ENCODE data around the gene PHYKPL.

PHYKPL gene

DNA sequence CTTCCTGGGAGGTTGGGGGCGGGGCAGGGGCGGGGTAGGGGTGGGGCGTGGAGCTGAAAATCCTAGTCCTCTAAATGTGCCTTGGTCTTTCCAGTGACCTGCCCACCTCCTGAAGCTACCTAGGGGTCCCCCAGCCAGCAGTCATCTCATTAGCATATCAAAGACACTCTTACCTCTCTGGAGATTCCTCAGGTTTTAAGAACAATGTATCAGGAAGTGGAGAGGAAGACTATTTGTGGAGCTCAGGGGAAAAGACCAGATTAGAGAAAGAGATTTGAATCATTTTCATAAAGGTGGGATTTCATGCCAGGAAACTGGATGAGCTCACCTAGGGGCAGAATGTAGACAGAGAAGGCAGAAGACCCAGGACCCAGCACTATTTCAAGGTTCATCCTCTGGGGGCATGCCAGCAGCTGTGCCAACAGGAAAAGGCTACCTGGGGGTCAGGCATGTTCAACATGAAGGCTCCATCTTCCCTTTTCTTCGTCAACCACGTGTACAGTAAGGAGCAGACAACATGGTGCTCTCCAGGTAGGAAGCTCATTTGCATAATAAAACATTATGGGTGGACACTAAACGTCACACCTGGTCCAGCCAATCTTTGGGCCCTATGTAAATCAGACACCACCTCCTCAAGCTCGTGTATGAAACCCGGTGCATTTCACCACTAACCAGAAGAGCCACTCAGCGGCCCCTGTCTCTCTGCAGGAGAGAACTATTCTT lies 52.3 kb downstream of the PHYKPL start:
- DNase-seq = no peak

DNA sequence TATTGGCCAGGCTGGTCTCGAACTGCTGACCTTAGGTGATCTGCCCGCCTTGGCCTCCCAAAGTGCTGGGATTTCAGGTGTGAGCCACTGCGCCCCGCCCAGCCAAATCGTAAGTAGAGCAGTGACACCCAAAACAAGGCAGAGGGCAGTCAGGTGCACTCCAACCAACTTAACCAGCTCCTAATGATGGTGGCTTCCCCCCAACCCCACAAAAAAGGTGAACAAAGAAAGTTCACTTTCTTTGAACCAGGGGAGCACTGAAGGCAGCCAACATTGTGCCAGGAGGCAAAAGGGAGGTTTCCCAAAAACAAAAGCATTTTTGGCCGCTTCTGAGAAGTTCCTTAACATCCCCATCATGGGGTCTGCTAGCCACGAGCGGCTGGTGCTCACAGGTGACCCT lies 55.0 kb downstream of the PHYKPL start:
- no peak for DNase-seq

DNA sequence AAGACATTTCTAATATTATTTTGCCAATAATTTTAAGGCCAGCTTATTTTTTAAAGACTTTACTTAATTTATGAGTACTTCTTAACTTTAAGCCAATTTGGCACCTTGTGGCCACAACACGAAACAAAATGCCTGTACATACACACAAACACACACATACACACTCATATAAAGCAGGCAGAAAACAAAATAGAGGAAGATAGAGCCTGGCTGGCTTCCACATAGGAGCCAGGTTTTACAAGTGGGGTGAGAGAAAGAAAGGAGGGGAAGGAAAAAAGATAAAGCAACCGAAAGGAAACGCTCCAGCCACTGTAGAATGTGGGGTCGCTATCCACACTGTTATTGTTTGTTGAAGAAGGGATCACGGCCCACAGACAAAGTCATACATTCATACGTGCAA lies 55.8 kb downstream of the PHYKPL start:
- no peak for DNase-seq

DNA sequence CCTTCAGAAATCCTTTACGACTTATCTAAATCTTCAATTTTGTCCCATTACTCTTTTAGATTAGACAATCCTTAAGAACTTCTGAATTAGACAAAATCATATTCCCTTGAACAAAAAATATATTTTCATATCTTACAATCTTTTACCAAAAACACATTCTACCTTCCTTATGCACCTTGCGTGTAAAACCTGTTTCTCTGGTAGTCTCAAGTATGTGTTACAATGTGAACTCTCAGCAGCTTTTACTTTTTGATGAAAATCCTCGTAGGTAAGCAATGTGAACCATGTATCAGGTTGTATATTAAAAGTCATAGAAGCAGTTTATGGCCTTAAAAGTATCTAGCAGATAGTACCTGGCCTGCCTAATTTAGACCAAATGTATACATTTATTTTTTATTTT lies 58.1 kb downstream of the PHYKPL start:
- no peak for DNase-seq

DNA sequence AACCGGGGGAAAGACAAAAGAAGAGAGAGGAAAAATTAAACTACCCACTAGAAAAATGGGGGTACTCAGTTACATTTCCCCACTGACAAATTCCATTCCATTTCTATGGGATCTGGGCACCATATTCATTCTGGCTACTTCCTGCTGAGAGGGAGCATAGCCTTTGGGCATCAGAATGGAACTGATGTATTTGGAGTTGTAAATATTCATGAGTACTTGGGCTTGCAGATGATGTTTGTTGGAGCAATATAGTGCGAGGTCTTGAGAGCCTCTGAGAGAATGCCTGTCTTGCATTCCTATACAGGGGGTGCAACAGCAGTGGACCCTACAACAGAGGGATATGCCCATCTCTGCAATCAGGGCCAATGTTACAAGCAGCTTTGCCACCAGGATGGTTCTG lies 62.1 kb downstream of the PHYKPL start:
- no peak for DNase-seq

DNA sequence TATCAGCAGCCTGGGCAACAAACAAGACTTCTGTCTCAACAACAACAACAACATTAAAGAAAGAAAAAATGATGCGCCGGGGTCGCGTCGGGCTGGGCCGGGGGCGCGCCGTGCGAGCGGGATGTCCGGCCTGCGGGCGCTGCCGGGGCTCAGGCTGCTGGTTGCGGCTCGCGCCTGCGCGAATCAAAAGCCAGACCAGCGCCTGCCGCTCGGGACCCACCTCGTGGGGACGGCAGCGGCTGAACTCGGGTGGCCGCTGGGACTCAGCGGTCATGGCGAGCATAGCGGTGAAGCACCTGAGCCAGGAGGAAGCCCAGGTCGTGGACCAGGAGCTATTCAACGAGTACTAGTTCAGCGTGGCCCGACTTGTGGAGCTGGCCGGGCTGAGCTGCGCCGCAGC lies 67.0 kb downstream of the PHYKPL start:
- no peak for DNase-seq

DNA sequence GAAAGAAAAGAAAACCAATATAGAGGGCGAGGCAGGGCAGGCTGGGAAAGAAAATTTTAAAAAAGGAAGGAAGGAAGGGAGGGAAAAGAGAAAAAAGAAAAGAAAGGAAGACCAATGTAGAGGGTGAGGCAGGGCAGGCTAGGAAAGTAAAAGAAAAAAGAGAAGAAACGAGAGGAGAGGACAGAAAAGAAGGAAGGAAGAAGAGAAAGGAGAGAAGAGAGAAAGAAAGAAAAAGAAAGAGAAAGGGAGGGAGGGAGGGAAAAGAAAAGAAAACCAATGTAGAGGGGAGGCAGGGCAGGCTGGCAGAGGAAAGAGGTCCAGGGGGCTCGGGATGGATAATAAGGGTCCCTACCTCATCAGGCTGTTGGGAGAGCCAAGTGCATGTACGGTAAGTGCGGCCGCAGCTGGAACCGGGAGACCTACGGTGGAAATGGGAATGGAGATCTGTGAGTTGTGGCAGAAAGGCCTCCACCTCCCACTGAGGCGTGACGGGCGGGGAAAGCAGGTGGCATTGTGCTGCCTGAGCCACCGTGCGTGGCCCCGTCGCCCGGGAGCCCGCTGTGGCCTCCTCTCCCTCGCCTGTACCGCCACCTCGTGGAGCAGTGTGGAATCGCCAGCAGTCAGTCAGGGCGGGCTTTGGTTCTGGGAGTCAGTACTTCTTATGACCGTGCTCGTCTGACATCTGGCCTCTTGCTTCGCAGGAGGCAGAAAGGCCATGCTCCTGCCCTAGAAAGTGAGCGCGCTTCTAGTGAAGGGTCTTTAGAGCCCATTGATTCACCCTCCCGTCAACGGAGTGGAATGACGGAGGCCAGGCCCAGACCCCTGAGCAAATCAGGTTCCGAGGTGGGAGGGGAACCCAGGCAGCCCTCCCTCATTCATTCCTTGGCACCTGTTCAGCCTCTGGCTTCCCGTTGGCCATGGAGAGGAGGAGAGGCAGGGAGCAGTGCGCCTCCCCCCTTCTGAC lies 68.5 kb downstream of the PHYKPL start:
- peak; percentile 98 for DNase-seq

DNA sequence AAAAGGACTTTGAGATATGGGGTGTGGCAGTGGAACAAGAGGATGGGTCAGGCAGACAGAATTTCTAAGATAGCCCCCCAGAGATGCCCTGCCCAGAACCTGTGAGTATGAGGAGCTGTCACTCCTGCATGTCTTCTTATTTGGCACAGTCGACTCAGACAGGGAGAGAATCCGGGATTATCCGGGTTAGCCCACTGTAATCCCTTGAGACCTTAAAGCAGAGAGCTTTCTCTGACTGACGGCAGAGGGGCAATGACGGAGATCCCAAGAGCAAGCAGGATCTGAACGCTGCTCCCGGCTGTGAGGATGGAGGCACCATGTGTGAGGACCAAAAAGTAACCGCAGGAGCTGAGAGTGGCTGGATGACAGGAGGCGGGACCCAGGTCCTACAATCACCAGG lies 70.1 kb downstream of the PHYKPL start:
- DNase-seq = no peak

DNA sequence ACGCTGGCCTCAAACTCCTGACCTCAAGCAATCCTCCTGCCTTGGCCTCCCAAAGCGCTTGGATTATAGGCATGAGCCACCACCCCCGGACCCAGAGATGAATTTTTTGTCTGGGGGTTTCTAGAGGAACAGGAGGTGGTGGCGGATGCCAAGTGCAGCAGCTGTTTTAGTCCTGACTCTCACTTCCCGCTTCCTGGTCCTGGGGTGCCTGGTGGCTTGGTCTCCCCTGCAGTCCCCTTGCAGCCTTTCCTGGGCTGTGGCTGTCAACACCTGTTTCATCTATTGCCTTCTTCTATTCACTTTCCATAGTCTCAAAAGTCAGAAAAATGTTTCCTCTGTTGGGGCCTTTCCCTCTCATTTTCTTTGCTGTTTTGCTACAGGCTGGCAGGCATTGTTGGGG lies 72.4 kb downstream of the PHYKPL start:
- no peak for DNase-seq

Data from 8988T (cell line).